Measurements from ENCODE around the gene KIAA0930. TPM values are rescaled to one million over a fixed set of nuclear protein-coding genes. Genes with fewer than 3 reads are reported as not detected.

KIAA0930 gene
- total and polyA plus RNA-seq, 7 donors, result 13.2 to 51.1 (median 23.4) TPM

- no peak overlapping the region for H3K27ac ChIP-seq
- intact Hi-C loops (cut with DNase I), result no loop called here
- no peaks in the 10 kb centered on the region for H3K4me1 ChIP-seq
- ATAC-seq, result no peak
- no peak for DNase-seq
- no peak for TF ChIP-seq CTCF (IDR thresholded peaks at IDR 0.05)
- no peaks in the 10 kb centered on the region for H3K9me3 ChIP-seq
- no peaks in the 10 kb centered on the region for H3K27me3 ChIP-seq (ENCODE audit: insufficient read depth in 3 of 3, low read length in 2 of 3)
- no peak overlapping the region for H3K4me3 ChIP-seq
- H3K36me3 ChIP-seq (ENCODE audit: insufficient read depth in 1 of 2, low read depth in 1 of 2), result peaks cover 9 to 81% of the 10 kb centered on the region in 2 donors
- WGBS, 3 donors, result 86 to 90% (median 90%) methylated on average over 13 of the region's 13 CpGs
Observed at GRCh38 chr22:45183974-45184373, 56.7 kb downstream of the KIAA0930 start.

GRCh38 chr22:45181766-45182165, 58.9 kb downstream of the KIAA0930 start:
- no peak for TF ChIP-seq CTCF (IDR thresholded peaks at IDR 0.05)
- no peak overlapping the region for H3K4me3 ChIP-seq
- no peaks in the 10 kb centered on the region for H3K27me3 ChIP-seq (ENCODE audit: insufficient read depth in 3 of 3, low read length in 2 of 3)
- intact Hi-C loops (cut with DNase I), result no loop called here
- no peaks in the 10 kb centered on the region for H3K9me3 ChIP-seq
- H3K4me1 ChIP-seq, result no peaks in the 10 kb centered on the region
- H3K27ac ChIP-seq, result no peak overlapping the region
- ATAC-seq, result no peak
- no peak for DNase-seq
- peaks cover 9 to 91% of the 10 kb centered on the region in 2 donors for H3K36me3 ChIP-seq (ENCODE audit: insufficient read depth in 1 of 2, low read depth in 1 of 2)
- WGBS, 3 donors, result 92 to 99% (median 92%) methylated on average over 2 of the region's 2 CpGs

- 95 to 98% (median 96%) methylated on average over 4 of the region's 4 CpGs for WGBS, 3 donors
- H3K9me3 ChIP-seq, result no peaks in the 10 kb centered on the region
- peaks cover 9 to 91% of the 10 kb centered on the region in 2 donors for H3K36me3 ChIP-seq (ENCODE audit: insufficient read depth in 1 of 2, low read depth in 1 of 2)
- ATAC-seq (no peak), DNase-seq (no peak)
- no peak overlapping the region for H3K4me3 ChIP-seq
- TF ChIP-seq CTCF (IDR thresholded peaks at IDR 0.05), result no peak
- H3K27me3 ChIP-seq (ENCODE audit: insufficient read depth in 3 of 3, low read length in 2 of 3), result no peaks in the 10 kb centered on the region
- no peaks in the 10 kb centered on the region for H3K4me1 ChIP-seq
- intact Hi-C loops (cut with DNase I), result no loop called here
- H3K27ac ChIP-seq, result no peak overlapping the region
Observed at GRCh38 chr22:45181240-45181639, 59.5 kb downstream of the KIAA0930 start.

GRCh38 chr22:45180146-45180679, 60.5 kb downstream of the KIAA0930 start:
- WGBS, 3 donors, result 85 to 92% (median 90%) methylated on average over 14 of the region's 14 CpGs
- ATAC-seq, result no peak
- Histone ChIP-seq H3K27me3 (ENCODE audit: insufficient read depth in 3 of 3, low read length in 2 of 3) (no peaks in the 10 kb centered on the region), H3K9me3 (no peaks in the 10 kb centered on the region), H3K4me1 (no peaks in the 10 kb centered on the region), H3K27ac (no peak overlapping the region), H3K4me3 (no peak overlapping the region), H3K36me3 (ENCODE audit: insufficient read depth in 1 of 2, low read depth in 1 of 2) (peaks cover 7 to 91% of the 10 kb centered on the region in 2 donors)
- intact Hi-C loops (cut with DNase I), result no loop called here
- no peak for DNase-seq
- no peak for TF ChIP-seq CTCF (IDR thresholded peaks at IDR 0.05)

Data from psoas muscle (tissue), 8 donors.